ENCODE results near the gene TEX29. TPM values are rescaled to one million over a fixed set of nuclear protein-coding genes. Genes with fewer than 3 reads are reported as not detected.

TEX29 gene
- total RNA-seq, 1 experiment from 2014 or later = not detected

DNA sequence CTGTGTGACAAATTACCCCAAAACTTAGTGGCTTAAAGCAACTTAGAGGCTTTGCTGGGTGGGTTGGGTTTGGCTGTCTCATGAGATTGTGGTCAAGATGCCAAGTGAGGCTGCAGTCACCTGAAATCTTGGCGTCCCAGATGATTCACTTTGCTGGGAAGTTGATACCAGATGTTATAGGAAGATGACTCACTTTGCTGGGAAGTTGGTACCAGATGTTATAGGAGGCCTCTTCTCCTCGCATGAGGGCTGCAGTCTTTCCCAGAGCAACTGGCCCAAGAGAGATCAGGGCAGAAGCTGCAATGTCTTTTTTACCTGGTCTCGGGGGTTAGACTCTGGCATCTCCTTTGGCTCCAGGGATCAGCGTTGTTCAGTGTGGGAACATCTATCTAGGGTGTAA, 16.8 kb downstream of the TEX29 start:
- TF ChIP-seq POLR2AphosphoS5 (IDR thresholded peaks at IDR 0.05; ENCODE audit: low read depth, low read length) (no peak), REST (IDR thresholded peaks at IDR 0.05; ENCODE audit: insufficient read depth in 1 of 2, low read depth in 2 of 2, low read length in 1 of 2) (no peak), CTCF (IDR thresholded peaks at IDR 0.05) (no peak), TCF7L2 (IDR thresholded peaks at IDR 0.05; ENCODE audit: low read depth, low read length) (no peak), SIN3A (IDR thresholded peaks at IDR 0.05; ENCODE audit: borderline replicate concordance, insufficient read depth, low read depth, low read length) (no peak)
- ChIA-PET CTCF (no interaction called here), POLR2A (no interaction called here)
- Histone ChIP-seq H3K9me3 (ENCODE audit: control insufficient read depth, insufficient read depth, low read depth, low read length) (no peaks in the 10 kb centered on the region), H3K27ac (ENCODE audit: low read length) (no peak overlapping the region), H3K4me1 (ENCODE audit: control insufficient read depth, insufficient read depth, low read length) (no peaks in the 10 kb centered on the region), H3K4me3 (ENCODE audit: low read depth in 2 of 2, low read length in 2 of 2) (no peak overlapping the region), H3K36me3 (ENCODE audit: control insufficient read depth, insufficient read depth, low read length) (no peaks in the 10 kb centered on the region), H3K27me3 (ENCODE audit: control insufficient read depth, insufficient read depth, low read length) (no peaks in the 10 kb centered on the region)
- intact Hi-C loops (cut with micrococcal nuclease; ENCODE audit: unreplicated experiment) = no loop called here
- DNase-seq (ENCODE audit: low read depth, low spot score) (no peak), ATAC-seq (no peak)
- in situ Hi-C loops (cut with HindIII; ENCODE audit: low pct_unique_long_range_greater_than_20kb, low sequenced_read_pairs) = no loop called here
- no TSS peak for BruUV-seq (replicated peaks)

GRCh38 chr13:111337741-111338140, 17.3 kb downstream of the TEX29 start:
- ChIA-PET POLR2A (no interaction called here), CTCF (no interaction called here)
- intact Hi-C loops (cut with micrococcal nuclease; ENCODE audit: unreplicated experiment) = no loop called here
- Histone ChIP-seq H3K9me3 (ENCODE audit: control insufficient read depth, insufficient read depth, low read depth, low read length) (no peaks in the 10 kb centered on the region), H3K27ac (ENCODE audit: low read length) (no peak overlapping the region), H3K36me3 (ENCODE audit: control insufficient read depth, insufficient read depth, low read length) (no peaks in the 10 kb centered on the region), H3K4me1 (ENCODE audit: control insufficient read depth, insufficient read depth, low read length) (no peaks in the 10 kb centered on the region), H3K27me3 (ENCODE audit: control insufficient read depth, insufficient read depth, low read length) (no peaks in the 10 kb centered on the region), H3K4me3 (ENCODE audit: low read depth in 2 of 2, low read length in 2 of 2) (no peak overlapping the region)
- BruUV-seq (replicated peaks) = no TSS peak
- DNase-seq (ENCODE audit: low read depth, low spot score) (no peak), ATAC-seq (no peak)
- TF ChIP-seq CTCF (IDR thresholded peaks at IDR 0.05) (no peak), TCF7L2 (IDR thresholded peaks at IDR 0.05; ENCODE audit: low read depth, low read length) (no peak), SIN3A (IDR thresholded peaks at IDR 0.05; ENCODE audit: borderline replicate concordance, insufficient read depth, low read depth, low read length) (no peak), POLR2AphosphoS5 (IDR thresholded peaks at IDR 0.05; ENCODE audit: low read depth, low read length) (no peak), REST (IDR thresholded peaks at IDR 0.05; ENCODE audit: insufficient read depth in 1 of 2, low read depth in 2 of 2, low read length in 1 of 2) (no peak)
- in situ Hi-C loops (cut with HindIII; ENCODE audit: low pct_unique_long_range_greater_than_20kb, low sequenced_read_pairs) = no loop called here
